CD4-positive, alpha-beta T cell treated with Interleukin-15 for 1 hour (primary cell): ENCODE results near the gene PRKAG1.

Source experiments
- DNase-seq: peaks from one replicate; pipeline ENCODE4 v3.0.0-alpha.2; 2020

Gene PRKAG1

DNA sequence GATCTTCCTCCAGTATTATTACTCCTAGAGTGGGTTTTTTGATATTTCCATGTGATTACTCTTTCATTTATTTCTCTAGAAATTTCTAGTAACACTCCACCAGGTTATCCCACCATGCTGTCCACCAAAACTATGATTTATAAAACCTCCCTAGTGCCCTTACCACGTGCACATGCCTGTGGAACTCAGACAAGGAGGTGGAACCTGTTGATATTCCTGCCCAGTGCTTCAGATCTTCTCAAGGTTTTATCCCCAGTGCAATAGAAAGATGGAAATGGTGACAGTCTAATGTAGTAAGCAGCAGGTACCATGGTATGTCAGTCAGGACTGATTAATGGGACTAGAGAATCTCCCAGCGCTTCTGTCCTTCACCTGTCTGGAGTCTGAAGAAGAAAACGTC is 57.7 kb downstream of the PRKAG1 start:
- no peak for DNase-seq

DNA sequence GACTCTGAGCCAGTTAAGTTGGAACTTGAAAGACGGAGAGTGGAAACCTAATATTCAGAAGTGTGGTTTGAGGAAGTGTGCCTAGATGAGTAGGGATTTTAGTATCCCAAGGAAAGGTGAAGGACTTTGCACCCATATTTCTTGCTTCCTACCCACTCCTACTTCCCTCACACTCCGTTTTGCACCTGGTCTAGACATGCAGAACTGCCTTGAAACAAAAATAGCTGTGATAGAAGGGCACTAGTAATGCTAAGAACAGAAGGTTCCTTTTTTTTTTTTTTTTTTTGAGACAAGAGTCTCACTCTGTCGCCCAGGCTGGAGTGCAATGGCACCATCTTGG is 60.6 kb downstream of the PRKAG1 start:
- DNase-seq, result no peak

DNA sequence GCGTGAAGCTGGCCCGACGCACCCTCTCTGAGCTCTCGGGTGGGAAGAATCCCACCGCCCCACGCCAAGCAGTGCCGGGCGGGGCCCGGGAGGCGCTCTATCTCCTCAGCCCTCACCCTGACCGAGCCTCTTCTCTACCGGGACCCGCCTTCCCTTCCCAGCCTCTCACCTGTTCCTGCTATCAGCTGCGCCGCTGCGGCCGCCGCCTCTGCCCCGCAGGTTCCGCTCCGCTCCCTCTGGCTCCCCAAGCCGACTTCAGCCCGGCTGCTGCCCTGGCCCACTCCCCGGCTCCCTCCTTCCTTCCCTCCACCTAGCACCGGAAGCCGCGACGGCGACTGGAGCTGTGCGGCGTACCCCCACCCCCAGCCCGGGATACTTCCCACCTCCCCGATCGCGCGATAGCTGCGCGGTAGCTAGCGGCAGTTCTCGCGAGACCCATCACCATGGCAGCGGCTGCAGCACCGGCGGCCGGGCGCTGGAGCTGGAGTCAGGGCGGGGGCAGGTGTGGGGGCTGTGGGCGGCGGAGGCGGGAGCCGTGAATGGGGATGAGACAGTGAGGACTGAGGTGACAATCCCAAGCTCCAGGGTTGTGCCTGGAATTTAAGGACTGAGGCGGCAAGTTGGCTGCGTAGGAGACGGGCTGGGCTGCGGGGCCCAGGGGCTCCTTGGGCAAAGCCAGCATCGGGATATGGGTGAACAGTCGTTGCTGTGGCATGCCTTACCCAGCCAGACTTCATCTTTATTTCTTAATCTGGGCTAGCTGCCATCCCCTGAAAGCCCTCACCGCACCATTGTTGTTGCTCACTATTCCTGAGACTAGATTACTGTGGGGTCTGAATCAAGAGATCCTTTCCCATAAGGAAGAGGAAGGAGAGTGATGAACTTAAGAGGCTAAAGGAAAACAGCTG is 61.2 kb downstream of the PRKAG1 start, which contains the start of gene ARF3:
Gene ARF3 (minus strand): TSS at position 347 of the 908 bp plus-strand sequence. CDS start 16,392 bp downstream, outside the sequence.
- DNase-seq, result peak; percentile 92

DNA sequence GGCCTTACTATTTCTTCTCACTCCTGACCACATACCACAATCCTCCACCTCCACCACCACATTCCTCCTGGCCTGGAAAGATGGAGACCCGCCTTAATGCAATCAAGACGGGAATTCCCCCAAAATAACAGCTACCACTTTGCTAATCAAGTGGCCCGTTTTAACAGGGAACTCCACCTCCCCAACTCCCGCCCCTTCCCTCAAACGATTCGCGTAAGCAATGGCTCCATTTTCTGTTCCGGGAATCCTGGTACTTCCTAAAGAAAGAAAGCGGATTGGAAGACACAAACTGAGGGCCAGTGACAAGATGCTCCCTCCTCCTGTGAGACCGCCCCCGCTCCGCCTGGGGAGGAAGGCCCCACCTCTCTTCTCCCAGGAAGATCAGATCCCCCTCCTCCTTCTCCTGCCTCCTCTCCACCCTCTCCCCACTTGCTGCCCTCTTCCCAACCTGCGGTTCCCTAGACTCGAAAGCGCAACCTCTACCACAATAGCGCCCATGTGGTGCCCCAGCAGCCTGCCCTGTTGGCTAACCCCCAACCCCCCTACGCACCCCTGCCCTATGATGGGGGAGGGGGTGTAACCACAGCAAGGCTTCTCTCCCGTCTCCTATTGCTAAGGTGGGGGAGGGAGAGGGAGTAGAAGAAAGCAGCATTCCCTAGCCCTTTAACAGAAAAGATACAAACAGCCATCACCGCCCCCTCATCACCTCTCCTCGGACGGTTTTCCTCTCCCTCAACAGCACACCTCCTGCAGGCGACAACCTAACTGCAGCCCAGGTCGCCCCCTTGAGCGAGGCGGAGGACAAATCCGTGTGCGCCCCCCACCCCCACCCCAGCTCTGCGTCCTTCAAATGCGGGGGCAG is 62.1 kb downstream of the PRKAG1 start:
- peak; percentile 42 for DNase-seq

DNA sequence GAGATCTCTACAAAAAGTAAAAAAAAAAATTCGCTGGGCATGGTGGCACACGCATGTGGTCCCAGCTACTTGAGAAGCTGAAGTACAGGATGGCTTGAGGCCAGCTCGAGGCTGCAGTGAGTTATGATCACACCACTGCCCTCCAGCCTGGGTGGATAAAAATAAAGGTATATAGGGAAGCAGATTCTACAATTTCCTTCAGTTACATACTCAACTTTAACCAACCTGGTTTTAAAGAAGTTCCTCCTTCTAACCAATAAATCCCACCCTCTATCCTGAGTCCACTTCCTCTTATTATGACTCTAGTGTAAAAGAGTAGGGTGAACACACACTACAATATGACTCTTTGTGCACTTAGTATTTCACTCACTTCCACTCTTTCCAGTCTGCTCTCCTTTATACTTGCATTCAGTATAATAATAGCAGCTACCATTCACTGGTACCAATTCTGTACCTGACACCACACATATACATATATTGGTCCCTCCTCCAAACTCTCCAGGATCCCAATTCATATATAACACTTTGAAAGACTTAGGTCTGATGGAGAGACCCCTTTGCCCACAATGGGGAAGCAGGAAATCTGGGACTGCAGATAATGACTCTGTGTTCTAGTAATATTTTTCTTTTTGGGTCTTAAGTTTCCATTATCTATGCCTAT is 63.6 kb downstream of the PRKAG1 start:
- DNase-seq, result no peak

DNA sequence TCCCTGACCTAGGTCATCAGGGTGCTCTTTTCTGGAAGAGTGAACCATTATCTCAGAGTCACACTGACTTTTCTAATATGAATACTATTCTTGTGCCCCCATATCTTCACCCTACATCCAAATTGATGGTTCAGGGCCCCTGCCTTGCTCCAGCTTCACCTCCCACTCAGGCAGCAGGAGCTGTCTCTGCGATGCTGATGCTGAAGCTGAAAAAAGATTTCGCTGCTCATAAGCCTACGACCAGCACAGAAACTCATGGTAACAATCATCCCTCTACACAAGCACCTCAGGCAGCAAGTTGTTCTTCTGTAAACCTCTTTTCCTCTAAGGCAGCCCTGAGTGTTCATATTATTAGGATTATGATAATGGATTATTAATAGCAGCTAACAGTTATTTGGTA is 64.5 kb downstream of the PRKAG1 start:
- DNase-seq, result no peak

DNA sequence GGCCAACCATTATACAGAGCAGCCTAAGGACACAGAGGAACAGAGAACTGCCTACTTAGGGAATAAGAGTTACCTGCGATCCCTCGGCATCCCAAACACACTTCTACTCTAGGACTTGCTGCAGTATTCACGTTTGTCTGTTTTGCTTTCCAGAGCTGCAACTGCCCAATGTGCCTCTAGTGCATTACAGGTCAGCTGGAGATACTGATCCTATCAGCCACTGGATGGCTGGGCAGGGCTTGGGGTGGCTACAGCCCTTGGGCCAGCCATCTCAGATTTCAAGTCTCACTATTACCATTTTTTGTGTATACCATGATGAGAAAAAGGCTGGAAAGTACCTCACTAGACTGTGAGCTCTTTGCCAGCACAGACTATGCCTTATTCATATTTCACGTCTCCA is 65.9 kb downstream of the PRKAG1 start:
- DNase-seq, result no peak
